GM23338 (cell line): ENCODE results near the gene SOST. TPM values are rescaled to one million over a fixed set of nuclear protein-coding genes. Genes with fewer than 3 reads are reported as not detected.

ENCODE experiments used
- ATAC-seq: fragments of 200-7000 bp; cut with Tn5 transposase; 3 replicates; pipeline ENCODE4 v1.9.1; 2020
- DNase-seq: peaks from one replicate; pipeline ENCODE4 v3.0.0-alpha.2; 2015; ENCODE audit warnings: low spot score
- H2AFZ ChIP-seq: fragments of 200-600 bp; sonication (generic); 2 replicates; pipeline ENCODE4 v1.8.0; 2016; ENCODE audit warnings: antibody characterized with exemption, mild to moderate bottlenecking, moderate library complexity
- H3F3A ChIP-seq: fragments of 200-600 bp; sonication (generic); replicated peaks from 2 replicates; pipeline ENCODE4 v1.8.0; 2017; ENCODE audit warnings: antibody characterized with exemption, mixed run types, low read depth
- H3K27ac ChIP-seq: fragments of 200-600 bp; sonication (generic); 2 replicates; pipeline ENCODE4 v1.6.1; 2016; ENCODE audit warnings: low read depth
- H3K27me3 ChIP-seq: fragments of 200-600 bp; sonication (generic); 2 replicates; pipeline ENCODE4 v1.8.0; 2016; ENCODE audit warnings: mild to moderate bottlenecking, mixed run types, moderate library complexity; ENCODE audit not compliant: insufficient read depth
- H3K36me3 ChIP-seq: fragments of 200-600 bp; sonication (generic); 2 replicates; pipeline ENCODE4 v1.8.0; 2016; ENCODE audit warnings: mild to moderate bottlenecking; ENCODE audit not compliant: insufficient read depth
- H3K4me1 ChIP-seq: fragments of 200-600 bp; sonication (generic); 2 replicates; pipeline ENCODE4 v1.8.0; 2016; ENCODE audit warnings: mild to moderate bottlenecking, moderate library complexity; ENCODE audit not compliant: insufficient read depth
- H3K4me2 ChIP-seq: fragments of 200-600 bp; sonication (generic); 2 replicates; pipeline ENCODE4 v1.7.1; 2017; ENCODE audit warnings: mixed run types
- H3K4me3 ChIP-seq: fragments of 200-600 bp; sonication (generic); 2 replicates; pipeline ENCODE4 v1.6.1; 2016; ENCODE audit warnings: mixed run types
- H3K79me2 ChIP-seq: fragments of 200-600 bp; sonication (generic); replicated peaks from 2 replicates; pipeline ENCODE4 v1.8.0; 2017; ENCODE audit warnings: mild to moderate bottlenecking; ENCODE audit not compliant: insufficient read depth
- H3K9me2 ChIP-seq: fragments of 200-600 bp; sonication (generic); 2 replicates; pipeline ENCODE4 v1.8.0; 2017; ENCODE audit not compliant: insufficient read depth
- H4K20me1 ChIP-seq: fragments of 200-600 bp; sonication (generic); replicated peaks from 2 replicates; pipeline ENCODE4 v1.8.0; 2017; ENCODE audit warnings: mild to moderate bottlenecking; ENCODE audit not compliant: insufficient read depth
- H3K27ac Mint-ChIP-seq: 2 replicates; pipeline ENCODE4 v1.8.0; 2020; ENCODE audit warnings: inconsistent platforms, mild to moderate bottlenecking, moderate library complexity, mixed read lengths
- H3K27me3 Mint-ChIP-seq: 3 replicates; pipeline ENCODE4 v1.8.0; 2022; ENCODE audit warnings: low read depth, mild to moderate bottlenecking, moderate library complexity, mixed read lengths, inconsistent platforms; ENCODE audit not compliant: insufficient read depth, poor library complexity
- H3K36me3 Mint-ChIP-seq: 3 replicates; pipeline ENCODE4 v1.8.0; 2021; ENCODE audit warnings: low read depth, mild to moderate bottlenecking, inconsistent platforms, moderate library complexity, mixed read lengths
- H3K4me1 Mint-ChIP-seq: 3 replicates; pipeline ENCODE4 v1.8.0; 2020; ENCODE audit warnings: mild to moderate bottlenecking, inconsistent platforms, mixed read lengths
- H3K4me3 Mint-ChIP-seq: 3 replicates; pipeline ENCODE4 v1.8.0; 2021; ENCODE audit warnings: moderate library complexity, mild to moderate bottlenecking, inconsistent platforms, mixed read lengths
- H3K9me3 Mint-ChIP-seq: 3 replicates; pipeline ENCODE4 v1.8.0; 2020; ENCODE audit warnings: moderate library complexity, mild to moderate bottlenecking, inconsistent platforms, mixed read lengths
- EZH2phosphoT487 ChIP-seq: fragments of 200-600 bp; sonication (generic); IDR thresholded peaks from one replicate; pipeline ENCODE4 v1.8.1; 2018; ENCODE audit warnings: antibody characterized with exemption; ENCODE audit not compliant: unreplicated experiment
- JUNB ChIP-seq: IDR thresholded peaks from one replicate; pipeline ENCODE4 v1.6.1; 2016; ENCODE audit warnings: antibody characterized with exemption; ENCODE audit not compliant: unreplicated experiment
- NANOG ChIP-seq: IDR thresholded peaks from 2 replicates; pipeline ENCODE4 v1.6.1; 2016; ENCODE audit warnings: antibody characterized with exemption, borderline replicate concordance
- POLR2AphosphoS5 ChIP-seq: IDR thresholded peaks from 2 replicates; pipeline ENCODE4 v1.6.1; 2016; ENCODE audit warnings: antibody characterized with exemption, low read depth
- REST ChIP-seq: IDR thresholded peaks from one replicate; pipeline ENCODE4 v1.6.1; 2018; ENCODE audit warnings: antibody characterized with exemption; ENCODE audit not compliant: unreplicated experiment
- ZNF462 ChIP-seq: fragments of 250-450 bp; sonication (Bioruptor Pico); IDR thresholded peaks from 2 replicates; pipeline ENCODE4 v1.5.0; 2020; ENCODE audit warnings: mild to moderate bottlenecking, moderate library complexity
- polyA plus RNA-seq: library from polyadenylated mRNA; unstranded; fragments of >200 nt; fragmentation: Nextera tagmentation; extraction: Ambion mirVana; gene quantifications from 2 replicates; pipeline ENCODE4 v1.2.1, GENCODE V29; 2016
- total RNA-seq: library from RNA; depleted of rRNA; stranded (reverse); fragments of >200 nt; shearing (Covaris generic); gene quantifications from 2 replicates; pipeline ENCODE4 v1.2.3, GENCODE V29; 2014
- TF ChIP-seq, protein P1 (sequence below), 2 experiments: fragments of 200-600 bp in 1 of 2; sonication (generic) in 1 of 2; conservative IDR thresholded peaks; 2 replicates each; pipeline versions ENCODE4 v1.5.1 to v1.6.1; 2016 to 2017; ENCODE audit warnings: antibody characterized with exemption in 2 of 2, low read depth in 2 of 2, mild to moderate bottlenecking in 2 of 2, moderate library complexity in 1 of 2

The SOST gene
- total and polyA plus RNA-seq, 2 experiments from 2014 or later, result not detected

DNA sequence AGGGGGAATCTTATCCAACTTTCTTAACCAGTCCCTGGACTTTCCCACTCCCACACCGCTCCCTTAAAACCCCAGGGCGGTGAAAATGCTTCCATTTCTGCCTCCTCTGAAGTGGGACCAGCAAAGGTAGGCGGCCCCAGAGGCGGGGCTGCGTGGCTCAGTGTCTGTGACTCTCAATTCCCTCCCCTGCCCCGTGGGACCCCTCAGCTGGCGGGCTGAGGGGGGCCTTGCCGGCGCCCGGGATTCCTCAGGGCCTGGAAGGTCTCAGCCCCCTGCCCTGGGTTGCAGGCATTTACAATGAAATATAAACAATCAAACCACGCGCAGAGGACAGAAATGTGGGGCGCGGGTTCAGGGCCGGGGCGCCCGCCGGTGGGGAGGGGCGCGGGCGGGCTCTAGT lies 3.6 kb downstream of the SOST start (continued):
- TF ChIP-seq REST (no peak), JUNB (no peak), POLR2AphosphoS5 (no peak)
- TF ChIP-seq, protein P1, sequence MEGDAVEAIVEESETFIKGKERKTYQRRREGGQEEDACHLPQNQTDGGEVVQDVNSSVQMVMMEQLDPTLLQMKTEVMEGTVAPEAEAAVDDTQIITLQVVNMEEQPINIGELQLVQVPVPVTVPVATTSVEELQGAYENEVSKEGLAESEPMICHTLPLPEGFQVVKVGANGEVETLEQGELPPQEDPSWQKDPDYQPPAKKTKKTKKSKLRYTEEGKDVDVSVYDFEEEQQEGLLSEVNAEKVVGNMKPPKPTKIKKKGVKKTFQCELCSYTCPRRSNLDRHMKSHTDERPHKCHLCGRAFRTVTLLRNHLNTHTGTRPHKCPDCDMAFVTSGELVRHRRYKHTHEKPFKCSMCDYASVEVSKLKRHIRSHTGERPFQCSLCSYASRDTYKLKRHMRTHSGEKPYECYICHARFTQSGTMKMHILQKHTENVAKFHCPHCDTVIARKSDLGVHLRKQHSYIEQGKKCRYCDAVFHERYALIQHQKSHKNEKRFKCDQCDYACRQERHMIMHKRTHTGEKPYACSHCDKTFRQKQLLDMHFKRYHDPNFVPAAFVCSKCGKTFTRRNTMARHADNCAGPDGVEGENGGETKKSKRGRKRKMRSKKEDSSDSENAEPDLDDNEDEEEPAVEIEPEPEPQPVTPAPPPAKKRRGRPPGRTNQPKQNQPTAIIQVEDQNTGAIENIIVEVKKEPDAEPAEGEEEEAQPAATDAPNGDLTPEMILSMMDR (conservative IDR thresholded peaks at IDR 0.05; ENCODE audit: low read depth in 2 of 2), result no peak

DNA sequence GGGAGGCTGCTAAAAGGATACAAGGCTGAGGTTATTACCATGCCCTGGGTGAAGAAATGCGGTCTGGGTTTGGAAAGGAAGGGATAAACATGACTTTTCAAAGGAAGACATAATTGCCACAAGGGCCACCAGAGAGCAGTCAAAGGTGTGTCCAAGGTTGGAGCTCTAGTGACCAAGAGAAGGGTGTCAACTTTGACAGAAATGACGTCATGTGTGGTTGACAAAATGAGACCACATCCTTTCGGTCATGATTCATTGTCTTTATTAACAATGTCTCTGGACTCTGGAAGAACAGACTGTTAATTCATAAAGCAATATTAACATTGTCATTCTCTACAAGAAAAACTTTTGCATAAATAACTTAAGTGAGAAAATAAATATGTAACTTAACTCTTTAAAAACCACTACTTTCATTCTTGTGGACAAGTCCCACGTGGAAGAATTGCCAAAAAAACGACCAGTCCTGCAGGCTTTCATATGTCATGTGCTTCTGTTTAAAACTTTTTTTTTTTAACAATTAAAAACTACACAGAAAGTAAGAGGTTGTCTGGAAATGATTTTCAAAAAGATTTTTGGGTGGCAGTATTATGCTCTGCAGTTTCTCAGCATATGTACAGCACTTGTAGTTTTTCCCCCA lies 5.0 kb downstream of the SOST start:
- peaks cover 33% of the 10 kb centered on the region for H3K4me1 Mint-ChIP-seq
- H3F3A ChIP-seq, result peaks cover 7% of the 10 kb centered on the region; the same call in 1 of the 2 replicates
- no peaks in the 10 kb centered on the region for H3K9me2 ChIP-seq
- ATAC-seq, result no peak
- no peak overlapping the region for H3K27ac Mint-ChIP-seq
- H3K9me3 Mint-ChIP-seq, result no peaks in the 10 kb centered on the region
- no peak overlapping the region for H3K4me2 ChIP-seq
- no peak overlapping the region for H2AFZ ChIP-seq
- H3K27me3 Mint-ChIP-seq, result peaks cover 22% of the 10 kb centered on the region
- peaks cover 11% of the 10 kb centered on the region for H3K4me1 ChIP-seq
- H3K27me3 ChIP-seq, result peaks cover 30% of the 10 kb centered on the region
- no peaks in the 10 kb centered on the region for H3K79me2 ChIP-seq
- DNase-seq, result no peak
- H3K36me3 ChIP-seq, result no peaks in the 10 kb centered on the region
- no peak overlapping the region for H3K4me3 ChIP-seq
- no peaks in the 10 kb centered on the region for H3K36me3 Mint-ChIP-seq
- no peaks in the 10 kb centered on the region for H4K20me1 ChIP-seq
- H3K27ac ChIP-seq, result no peak overlapping the region
- H3K4me3 Mint-ChIP-seq, result no peak overlapping the region
- no peak for TF ChIP-seq EZH2phosphoT487
- no peak for TF ChIP-seq NANOG
- TF ChIP-seq ZNF462 (CRISPR knock-in tag), result no peak
- TF ChIP-seq REST, result no peak
